Thyroid gland (tissue), 4 donors: ENCODE results near the gene NDST1.

ENCODE experiments used
- POLR2A ChIP-seq, 2 donors: fragments of 450-650 bp; IDR thresholded peaks; one replicate each; pipeline ENCODE4 v1.6.1; 2017; ENCODE audit warnings: antibody characterized with exemption in 2 of 2, mild to moderate bottlenecking in 2 of 2, moderate library complexity in 1 of 2
- TF ChIP-seq, protein P1 (sequence below), 6 experiments: fragments of 200-600 bp in 3 of 6; fragments of 450-650 bp in 3 of 6; sonication (generic) in 3 of 6; IDR thresholded peaks; one replicate each; pipeline ENCODE4 v1.5.1; 2016 to 2019; ENCODE audit warnings: antibody characterized with exemption in 6 of 6, mild to moderate bottlenecking in 2 of 6, inconsistent platforms in 1 of 6, moderate library complexity in 1 of 6

- TF ChIP-seq, protein P1, sequence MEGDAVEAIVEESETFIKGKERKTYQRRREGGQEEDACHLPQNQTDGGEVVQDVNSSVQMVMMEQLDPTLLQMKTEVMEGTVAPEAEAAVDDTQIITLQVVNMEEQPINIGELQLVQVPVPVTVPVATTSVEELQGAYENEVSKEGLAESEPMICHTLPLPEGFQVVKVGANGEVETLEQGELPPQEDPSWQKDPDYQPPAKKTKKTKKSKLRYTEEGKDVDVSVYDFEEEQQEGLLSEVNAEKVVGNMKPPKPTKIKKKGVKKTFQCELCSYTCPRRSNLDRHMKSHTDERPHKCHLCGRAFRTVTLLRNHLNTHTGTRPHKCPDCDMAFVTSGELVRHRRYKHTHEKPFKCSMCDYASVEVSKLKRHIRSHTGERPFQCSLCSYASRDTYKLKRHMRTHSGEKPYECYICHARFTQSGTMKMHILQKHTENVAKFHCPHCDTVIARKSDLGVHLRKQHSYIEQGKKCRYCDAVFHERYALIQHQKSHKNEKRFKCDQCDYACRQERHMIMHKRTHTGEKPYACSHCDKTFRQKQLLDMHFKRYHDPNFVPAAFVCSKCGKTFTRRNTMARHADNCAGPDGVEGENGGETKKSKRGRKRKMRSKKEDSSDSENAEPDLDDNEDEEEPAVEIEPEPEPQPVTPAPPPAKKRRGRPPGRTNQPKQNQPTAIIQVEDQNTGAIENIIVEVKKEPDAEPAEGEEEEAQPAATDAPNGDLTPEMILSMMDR (IDR thresholded peaks at IDR 0.05): no peak
- TF ChIP-seq POLR2A (IDR thresholded peaks at IDR 0.05): no peak
Measured at GRCh38 chr5:150521939-150522503, 14.1 kb downstream of the NDST1 start.
